T-helper 22 cell (primary cell): ENCODE results near the gene DHRS7C.
"Not testable (repeated sequence)": the region's sequence is repeated elsewhere in the genome, so short reads cannot be mapped to it uniquely, and the experiment has no call there.

Source experiments
- DNase-seq: peaks from one replicate; pipeline ENCODE4 v3.0.0-alpha.2; 2020; ENCODE audit warnings: low read depth

Gene DHRS7C

GRCh38 chr17:9810100-9810949, 18.9 kb upstream of the DHRS7C start:
- DNase-seq = no peak

GRCh38 chr17:9809409-9809808, 18.0 kb upstream of the DHRS7C start:
- DNase-seq = no peak

GRCh38 chr17:9806699-9807098, 15.3 kb upstream of the DHRS7C start:
- no peak for DNase-seq

- no peak for DNase-seq
These were observed 14.4 kb upstream of the DHRS7C start for GRCh38 chr17:9805769-9806168.

GRCh38 chr17:9802697-9803096, 11.3 kb upstream of the DHRS7C start:
- DNase-seq = no peak

GRCh38 chr17:9802294-9802693, 10.9 kb upstream of the DHRS7C start:
- no peak for DNase-seq

GRCh38 chr17:9801505-9801904, 10.1 kb upstream of the DHRS7C start:
- DNase-seq = no peak

GRCh38 chr17:9798724-9799123, 7.3 kb upstream of the DHRS7C start:
- DNase-seq = no peak

GRCh38 chr17:9798008-9798407, 6.6 kb upstream of the DHRS7C start:
- no peak for DNase-seq

- DNase-seq = no peak
These were observed 919 bp upstream of the DHRS7C start for GRCh38 chr17:9792181-9792840.

- no peak for DNase-seq
These were observed 1.1 kb downstream of the DHRS7C start for GRCh38 chr17:9790316-9790715.

- no peak for DNase-seq
These were observed 2.8 kb downstream of the DHRS7C start for GRCh38 chr17:9788601-9789000.

- no peak for DNase-seq
These were observed 6.8 kb downstream of the DHRS7C start for GRCh38 chr17:9784544-9784943.

GRCh38 chr17:9783465-9783864, 7.9 kb downstream of the DHRS7C start:
- not testable (repeated sequence) for DNase-seq

- DNase-seq = no peak
These were observed 8.3 kb downstream of the DHRS7C start for GRCh38 chr17:9783050-9783449.

- DNase-seq = no peak
These were observed 10.8 kb downstream of the DHRS7C start for GRCh38 chr17:9780552-9780951.

GRCh38 chr17:9776911-9777310, 14.5 kb downstream of the DHRS7C start:
- DNase-seq = no peak

- DNase-seq = no peak
These were observed 18.7 kb downstream of the DHRS7C start for GRCh38 chr17:9772658-9773057.

- no peak for DNase-seq
These were observed 19.9 kb downstream of the DHRS7C start for GRCh38 chr17:9771465-9771864.

GRCh38 chr17:9769036-9769695, 22.2 kb downstream of the DHRS7C start:
- DNase-seq = no peak

GRCh38 chr17:9768381-9768934, 22.9 kb downstream of the DHRS7C start:
- no peak for DNase-seq

GRCh38 chr17:9767432-9767991, 23.9 kb downstream of the DHRS7C start:
- no peak for DNase-seq
